ENCODE data around the gene SYTL1.
A peak's percentile ranks its signal among the peaks of the same experiment; 100 is the strongest.

SYTL1 gene

GRCh38 chr1:27377760-27378495 is 36.1 kb downstream of the SYTL1 start:
- Histone ChIP-seq H3K4me1 (ENCODE audit: control insufficient read depth, insufficient read depth, low read depth, low read length) (peaks cover 2% of the 10 kb centered on the region), H3K9ac (ENCODE audit: low read length) (no peak overlapping the region), H3K18ac (ENCODE audit: low read depth in 1 of 2, low read length in 2 of 2) (no peak overlapping the region), H3K36me3 (ENCODE audit: control insufficient read depth in 1 of 2, insufficient read depth in 2 of 2, low read depth in 1 of 2, low read length in 2 of 2) (no peaks in the 10 kb centered on the region), H4K91ac (ENCODE audit: low read length) (no peak overlapping the region), H3K4ac (ENCODE audit: low read depth in 1 of 2, low read length in 2 of 2) (no peak overlapping the region), H3K4me2 (ENCODE audit: low read length, poor library complexity, severe bottlenecking) (no peak overlapping the region), H3K9me3 (ENCODE audit: control insufficient read depth, low read length) (no peaks in the 10 kb centered on the region), H2AFZ (ENCODE audit: low read depth, low read length) (no peak overlapping the region), H3K14ac (ENCODE audit: low read length in 2 of 2) (no peak overlapping the region), H3K79me1 (replicated peaks; ENCODE audit: low read length, poor library complexity, severe bottlenecking) (no peaks in the 10 kb centered on the region), H3K23ac (ENCODE audit: low read length in 2 of 2) (no peak overlapping the region), H3K4me3 (ENCODE audit: insufficient read depth in 1 of 2, low read depth in 1 of 2, low read length in 2 of 2) (no peak overlapping the region), H2BK15ac (ENCODE audit: low read depth, poor library complexity, severe bottlenecking) (no peak overlapping the region), H3K27ac (ENCODE audit: low read length, poor library complexity, severe bottlenecking) (no peak overlapping the region), H2BK120ac (ENCODE audit: low read depth, low read length) (no peak overlapping the region), H4K8ac (ENCODE audit: low read length) (no peak overlapping the region), H2AK5ac (ENCODE audit: low read length, severe bottlenecking) (no peak overlapping the region), H2BK5ac (ENCODE audit: low read depth, low read length, poor library complexity, severe bottlenecking) (no peak overlapping the region), H2BK12ac (ENCODE audit: low read length in 2 of 2) (no peak overlapping the region), H3K27me3 (ENCODE audit: control insufficient read depth in 1 of 2, insufficient read depth in 1 of 2, low read length in 2 of 2) (peaks cover 12 to 40% of the 10 kb centered on the region in 2 experiments)
- 92% methylated on average over 10 of the region's 12 CpGs for WGBS
- DNase-seq: no peak

DNA sequence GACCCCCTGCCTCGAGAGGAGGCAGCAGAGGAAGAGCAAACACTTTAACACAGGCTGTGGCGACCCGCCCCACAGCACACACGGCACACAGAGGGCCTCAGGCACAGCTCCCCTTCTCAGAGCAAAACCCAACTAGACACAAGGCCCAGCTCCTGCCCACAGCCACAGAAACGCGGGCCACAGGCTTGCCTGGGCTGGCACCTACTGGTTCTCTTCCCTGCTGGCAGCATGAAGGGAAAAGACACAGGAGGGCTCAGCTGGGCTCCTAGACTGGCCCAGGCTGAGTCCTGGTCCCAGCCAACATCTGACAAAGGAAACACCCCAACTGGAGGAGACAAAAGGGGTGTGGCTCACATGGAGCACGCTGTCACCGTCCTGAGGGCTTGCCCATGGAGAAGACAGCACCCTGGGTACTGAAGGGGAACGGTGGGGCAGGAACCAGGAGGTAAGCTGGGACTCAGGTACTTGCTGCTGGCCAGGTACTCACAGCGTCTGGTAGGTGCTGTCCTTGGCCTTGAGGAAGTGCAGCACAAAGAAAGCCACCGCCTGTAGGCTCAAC is 37.8 kb downstream of the SYTL1 start:
- H4K91ac ChIP-seq (ENCODE audit: low read length): no peak overlapping the region
- H3K4me1 ChIP-seq (ENCODE audit: control insufficient read depth, insufficient read depth, low read depth, low read length): peaks cover 5% of the 10 kb centered on the region
- H3K36me3 ChIP-seq (ENCODE audit: control insufficient read depth in 1 of 2, insufficient read depth in 2 of 2, low read depth in 1 of 2, low read length in 2 of 2): no peaks in the 10 kb centered on the region
- H3K23ac ChIP-seq (ENCODE audit: low read length in 2 of 2): no peak overlapping the region
- H3K4ac ChIP-seq (ENCODE audit: low read depth in 1 of 2, low read length in 2 of 2): no peak overlapping the region
- no peak overlapping the region for H3K14ac ChIP-seq (ENCODE audit: low read length in 2 of 2)
- H3K4me2 ChIP-seq (ENCODE audit: low read length, poor library complexity, severe bottlenecking): no peak overlapping the region
- no peak for DNase-seq
- 77% methylated on average over 11 of the region's 11 CpGs for WGBS
- peaks cover 12 to 27% of the 10 kb centered on the region in 2 experiments for H3K27me3 ChIP-seq (ENCODE audit: control insufficient read depth in 1 of 2, insufficient read depth in 1 of 2, low read length in 2 of 2)
- no peak overlapping the region for H2BK120ac ChIP-seq (ENCODE audit: low read depth, low read length)
- H2AFZ ChIP-seq (ENCODE audit: low read depth, low read length): no peak overlapping the region
- no peak overlapping the region for H3K18ac ChIP-seq (ENCODE audit: low read depth in 1 of 2, low read length in 2 of 2)
- H3K9me3 ChIP-seq (ENCODE audit: control insufficient read depth, low read length): no peaks in the 10 kb centered on the region
- no peak overlapping the region for H3K4me3 ChIP-seq (ENCODE audit: insufficient read depth in 1 of 2, low read depth in 1 of 2, low read length in 2 of 2)
- no peak overlapping the region for H2BK12ac ChIP-seq (ENCODE audit: low read length in 2 of 2)
- no peak overlapping the region for H3K9ac ChIP-seq (ENCODE audit: low read length)
- H2BK5ac ChIP-seq (ENCODE audit: low read depth, low read length, poor library complexity, severe bottlenecking): no peak overlapping the region
- peak overlapping the region; percentile 21 for H4K8ac ChIP-seq (ENCODE audit: low read length)
- no peak overlapping the region for H2BK15ac ChIP-seq (ENCODE audit: low read depth, poor library complexity, severe bottlenecking)
- no peak overlapping the region for H3K27ac ChIP-seq (ENCODE audit: low read length, poor library complexity, severe bottlenecking)
- H3K79me1 ChIP-seq (replicated peaks; ENCODE audit: low read length, poor library complexity, severe bottlenecking): no peaks in the 10 kb centered on the region
- no peak overlapping the region for H2AK5ac ChIP-seq (ENCODE audit: low read length, severe bottlenecking)

- no peak overlapping the region for H3K4me2 ChIP-seq (ENCODE audit: low read length, poor library complexity, severe bottlenecking)
- no peaks in the 10 kb centered on the region for H3K36me3 ChIP-seq (ENCODE audit: control insufficient read depth in 1 of 2, insufficient read depth in 2 of 2, low read depth in 1 of 2, low read length in 2 of 2)
- no peak overlapping the region for H3K14ac ChIP-seq (ENCODE audit: low read length in 2 of 2)
- no peak overlapping the region for H3K18ac ChIP-seq (ENCODE audit: low read depth in 1 of 2, low read length in 2 of 2)
- H3K4ac ChIP-seq (ENCODE audit: low read depth in 1 of 2, low read length in 2 of 2): no peak overlapping the region
- no peak overlapping the region for H2BK120ac ChIP-seq (ENCODE audit: low read depth, low read length)
- H2BK5ac ChIP-seq (ENCODE audit: low read depth, low read length, poor library complexity, severe bottlenecking): no peak overlapping the region
- H3K4me3 ChIP-seq (ENCODE audit: insufficient read depth in 1 of 2, low read depth in 1 of 2, low read length in 2 of 2): no peak overlapping the region
- no peak overlapping the region for H2AFZ ChIP-seq (ENCODE audit: low read depth, low read length)
- no peak for DNase-seq
- H3K27ac ChIP-seq (ENCODE audit: low read length, poor library complexity, severe bottlenecking): no peak overlapping the region
- H4K8ac ChIP-seq (ENCODE audit: low read length): no peak overlapping the region
- no peak overlapping the region for H2BK12ac ChIP-seq (ENCODE audit: low read length in 2 of 2)
- H3K79me1 ChIP-seq (replicated peaks; ENCODE audit: low read length, poor library complexity, severe bottlenecking): no peaks in the 10 kb centered on the region
- H3K9ac ChIP-seq (ENCODE audit: low read length): no peak overlapping the region
- no peak overlapping the region for H2AK5ac ChIP-seq (ENCODE audit: low read length, severe bottlenecking)
- peaks cover 12 to 27% of the 10 kb centered on the region in 2 experiments for H3K27me3 ChIP-seq (ENCODE audit: control insufficient read depth in 1 of 2, insufficient read depth in 1 of 2, low read length in 2 of 2)
- 90% methylated on average over 4 of the region's 4 CpGs for WGBS
- no peak overlapping the region for H4K91ac ChIP-seq (ENCODE audit: low read length)
- no peak overlapping the region for H3K23ac ChIP-seq (ENCODE audit: low read length in 2 of 2)
- peaks cover 5% of the 10 kb centered on the region for H3K4me1 ChIP-seq (ENCODE audit: control insufficient read depth, insufficient read depth, low read depth, low read length)
- H2BK15ac ChIP-seq (ENCODE audit: low read depth, poor library complexity, severe bottlenecking): no peak overlapping the region
- no peaks in the 10 kb centered on the region for H3K9me3 ChIP-seq (ENCODE audit: control insufficient read depth, low read length)
These were observed 38.4 kb downstream of the SYTL1 start for GRCh38 chr1:27380224-27380623.

DNA sequence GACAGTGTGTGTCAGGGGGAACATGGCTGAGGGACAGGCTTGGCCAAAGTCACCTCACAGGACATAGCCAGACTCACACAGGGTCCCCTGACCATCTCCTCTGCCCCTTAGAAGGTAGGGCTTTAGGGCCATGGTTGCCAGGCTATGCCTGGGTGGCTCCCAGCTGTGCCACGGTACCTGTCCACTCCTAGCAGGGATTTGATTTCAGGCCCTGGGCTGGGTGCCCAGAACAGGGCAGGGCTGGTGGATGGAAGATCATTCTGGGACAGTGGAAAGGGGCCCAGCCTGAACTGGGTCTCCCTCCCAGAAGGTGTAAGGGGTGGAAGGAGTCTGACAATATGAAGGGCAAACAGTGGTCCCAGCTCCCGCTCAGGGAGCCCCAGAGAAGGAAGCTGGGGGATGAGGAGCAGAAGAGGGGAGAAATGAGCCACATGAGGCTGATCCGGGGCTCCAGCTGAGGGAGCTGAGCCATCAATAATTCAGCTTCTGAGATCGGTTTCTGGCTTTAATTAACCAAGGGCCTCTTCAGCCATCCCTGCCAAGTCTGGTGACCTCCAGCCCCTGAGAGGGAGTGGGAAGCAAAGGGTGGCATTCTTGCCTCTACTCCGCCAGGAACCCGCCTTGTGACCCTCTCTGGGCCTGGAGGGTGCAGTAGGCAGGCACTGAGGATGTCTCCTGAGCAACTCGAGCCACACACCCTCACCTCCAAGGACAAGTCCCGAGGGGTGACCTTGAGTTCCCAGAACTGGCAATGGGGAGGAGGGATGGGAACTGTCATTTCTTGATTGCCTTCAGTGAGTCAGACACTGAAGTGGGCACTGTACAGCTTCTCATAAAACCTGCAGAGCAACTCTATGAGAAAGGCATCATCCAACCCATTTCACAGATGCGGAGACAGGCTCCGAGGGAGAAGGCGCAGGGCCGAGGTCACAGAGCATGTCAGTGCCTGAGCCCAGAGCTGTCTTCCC is 39.2 kb downstream of the SYTL1 start:
- no peak overlapping the region for H3K9ac ChIP-seq (ENCODE audit: low read length)
- no peak overlapping the region for H3K27ac ChIP-seq (ENCODE audit: low read length, poor library complexity, severe bottlenecking)
- H4K8ac ChIP-seq (ENCODE audit: low read length): no peak overlapping the region
- no peak overlapping the region for H3K23ac ChIP-seq (ENCODE audit: low read length in 2 of 2)
- H3K9me3 ChIP-seq (ENCODE audit: control insufficient read depth, low read length): no peaks in the 10 kb centered on the region
- no peak overlapping the region for H3K18ac ChIP-seq (ENCODE audit: low read depth in 1 of 2, low read length in 2 of 2)
- H3K79me1 ChIP-seq (replicated peaks; ENCODE audit: low read length, poor library complexity, severe bottlenecking): no peaks in the 10 kb centered on the region
- H3K14ac ChIP-seq (ENCODE audit: low read length in 2 of 2): no peak overlapping the region
- no peak for DNase-seq
- WGBS: 87% methylated on average over 8 of the region's 12 CpGs
- no peak overlapping the region for H3K4me2 ChIP-seq (ENCODE audit: low read length, poor library complexity, severe bottlenecking)
- no peak overlapping the region for H2AFZ ChIP-seq (ENCODE audit: low read depth, low read length)
- H2BK120ac ChIP-seq (ENCODE audit: low read depth, low read length): no peak overlapping the region
- no peak overlapping the region for H2BK12ac ChIP-seq (ENCODE audit: low read length in 2 of 2)
- H3K4ac ChIP-seq (ENCODE audit: low read depth in 1 of 2, low read length in 2 of 2): no peak overlapping the region
- H3K36me3 ChIP-seq (ENCODE audit: control insufficient read depth in 1 of 2, insufficient read depth in 2 of 2, low read depth in 1 of 2, low read length in 2 of 2): no peaks in the 10 kb centered on the region
- H3K4me3 ChIP-seq (ENCODE audit: insufficient read depth in 1 of 2, low read depth in 1 of 2, low read length in 2 of 2): no peak overlapping the region
- no peak overlapping the region for H2AK5ac ChIP-seq (ENCODE audit: low read length, severe bottlenecking)
- H3K4me1 ChIP-seq (ENCODE audit: control insufficient read depth, insufficient read depth, low read depth, low read length): peaks cover 5% of the 10 kb centered on the region
- H2BK15ac ChIP-seq (ENCODE audit: low read depth, poor library complexity, severe bottlenecking): no peak overlapping the region
- H2BK5ac ChIP-seq (ENCODE audit: low read depth, low read length, poor library complexity, severe bottlenecking): no peak overlapping the region
- H3K27me3 ChIP-seq (ENCODE audit: control insufficient read depth in 1 of 2, insufficient read depth in 1 of 2, low read length in 2 of 2): peaks cover 12 to 27% of the 10 kb centered on the region in 2 experiments
- peak overlapping the region; percentile 11 for H4K91ac ChIP-seq (ENCODE audit: low read length)
